ENCODE measurements around the gene SLC16A12.
"Not testable (repeated sequence)": the region's sequence is repeated elsewhere in the genome, so short reads cannot be mapped to it uniquely, and the experiment has no call there.

The SLC16A12 gene

GRCh38 chr10:89470628-89471027, 64.8 kb downstream of the SLC16A12 start:
- no peak for DNase-seq (ENCODE audit: low read depth)

- DNase-seq (ENCODE audit: low read depth) = no peak
Observed at GRCh38 chr10:89469517-89469916, 65.9 kb downstream of the SLC16A12 start.

- DNase-seq (ENCODE audit: low read depth) = no peak
Observed at GRCh38 chr10:89468191-89468965, 67.0 kb downstream of the SLC16A12 start.

DNA sequence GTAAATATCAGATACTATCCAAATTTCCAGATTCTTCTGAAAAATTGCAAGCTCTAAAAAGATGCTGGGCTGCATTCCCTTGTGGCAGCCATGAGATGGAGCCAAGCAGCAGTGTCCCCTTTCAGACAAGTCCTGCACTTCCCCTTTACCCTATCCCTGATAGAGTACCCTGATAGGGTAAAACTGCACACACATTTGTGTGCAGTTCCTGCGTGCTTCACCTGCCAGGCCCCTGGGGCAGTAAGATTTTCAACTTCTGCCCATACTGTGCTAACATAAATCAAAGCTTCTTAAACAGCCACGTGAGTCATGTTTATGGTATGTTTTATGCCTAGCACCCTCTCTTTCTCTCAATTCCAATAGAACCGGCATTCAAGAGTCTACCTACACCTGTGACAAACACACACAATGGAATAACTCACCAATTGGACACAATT, 68.8 kb downstream of the SLC16A12 start:
- no peak for DNase-seq (ENCODE audit: low read depth)

GRCh38 chr10:89465196-89465595, 70.2 kb downstream of the SLC16A12 start:
- no peak for DNase-seq (ENCODE audit: low read depth)

GRCh38 chr10:89463846-89464537, 71.4 kb downstream of the SLC16A12 start:
- no peak for DNase-seq (ENCODE audit: low read depth)

GRCh38 chr10:89458784-89459183, 76.6 kb downstream of the SLC16A12 start:
- no peak for DNase-seq (ENCODE audit: low read depth)

GRCh38 chr10:89458291-89458690, 77.1 kb downstream of the SLC16A12 start:
- DNase-seq (ENCODE audit: low read depth) = no peak

GRCh38 chr10:89454561-89455347, 80.6 kb downstream of the SLC16A12 start:
- DNase-seq (ENCODE audit: low read depth) = no peak

GRCh38 chr10:89452193-89452592, 83.2 kb downstream of the SLC16A12 start:
- DNase-seq (ENCODE audit: low read depth) = no peak

DNA sequence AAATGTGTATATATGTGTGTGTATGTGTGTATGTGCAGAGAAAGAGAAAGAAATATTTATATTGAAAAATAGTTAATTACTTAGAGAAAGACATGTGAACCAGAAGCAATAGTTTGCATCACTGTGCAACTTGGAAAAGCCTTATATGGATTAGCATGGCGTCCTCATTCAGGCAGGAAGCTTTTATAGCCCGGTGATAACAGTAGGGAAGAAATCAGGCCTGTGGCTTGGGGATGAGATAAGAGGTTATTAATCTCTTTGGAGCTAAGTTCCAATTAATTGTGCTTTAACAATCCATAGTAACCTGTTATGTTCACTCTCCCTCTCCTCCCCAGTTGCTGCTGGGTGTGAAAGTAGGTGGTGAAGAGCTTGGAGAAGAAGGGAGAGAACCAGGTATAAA, 84.5 kb downstream of the SLC16A12 start:
- no peak for DNase-seq (ENCODE audit: low read depth)

DNA sequence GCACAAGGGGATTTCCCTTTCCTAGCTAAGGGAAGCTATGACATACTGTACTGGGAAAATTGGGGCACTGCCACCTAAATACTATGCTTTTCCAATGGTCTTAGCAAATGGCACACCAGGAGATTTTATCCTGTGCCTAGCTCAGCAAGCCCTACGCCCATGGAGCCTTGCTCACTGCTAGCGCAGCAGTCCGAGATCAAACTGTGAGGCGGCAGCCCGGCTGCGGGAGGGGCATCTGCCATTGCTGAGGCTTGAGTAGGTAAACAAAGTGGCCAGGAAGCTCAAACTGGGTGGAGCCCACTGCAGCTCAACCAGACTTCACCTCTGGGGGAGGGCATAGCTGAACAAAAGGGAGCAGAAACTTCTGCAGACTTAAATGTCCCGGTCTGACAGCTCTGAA, 90.6 kb downstream of the SLC16A12 start:
- DNase-seq (ENCODE audit: low read depth) = not testable (repeated sequence)

GRCh38 chr10:89442289-89442688, 93.1 kb downstream of the SLC16A12 start:
- no peak for DNase-seq (ENCODE audit: low read depth)

- DNase-seq (ENCODE audit: low read depth) = no peak
Observed at GRCh38 chr10:89440226-89441009, 95.0 kb downstream of the SLC16A12 start.

GRCh38 chr10:89438525-89438924, 96.9 kb downstream of the SLC16A12 start:
- no peak for DNase-seq (ENCODE audit: low read depth)

- no peak for DNase-seq (ENCODE audit: low read depth)
Observed at GRCh38 chr10:89431977-89432376, 103.4 kb downstream of the SLC16A12 start.

GRCh38 chr10:89428877-89429276, 106.5 kb downstream of the SLC16A12 start:
- DNase-seq (ENCODE audit: low read depth) = no peak

DNA sequence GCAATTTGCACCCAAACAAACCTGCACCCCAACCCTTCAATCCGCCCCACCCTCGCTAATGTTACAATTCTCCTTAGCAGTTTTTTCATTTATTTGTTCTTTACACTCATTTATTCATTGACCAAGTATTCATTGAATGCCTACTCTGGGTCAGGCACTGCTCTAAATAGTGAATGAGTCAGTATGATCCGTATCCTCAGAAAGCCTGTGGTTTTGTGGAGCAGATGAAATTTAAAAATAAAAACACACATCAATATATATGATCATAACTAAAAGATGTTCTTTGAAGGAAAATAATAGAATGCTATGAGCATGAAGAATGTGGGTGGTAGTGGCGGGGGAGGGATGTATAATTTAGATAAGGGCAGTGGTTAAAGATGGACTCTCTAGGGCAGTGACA, 107.8 kb downstream of the SLC16A12 start:
- no peak for DNase-seq (ENCODE audit: low read depth)

- no peak for DNase-seq (ENCODE audit: low read depth)
Observed at GRCh38 chr10:89426230-89426868, 109.0 kb downstream of the SLC16A12 start.

DNA sequence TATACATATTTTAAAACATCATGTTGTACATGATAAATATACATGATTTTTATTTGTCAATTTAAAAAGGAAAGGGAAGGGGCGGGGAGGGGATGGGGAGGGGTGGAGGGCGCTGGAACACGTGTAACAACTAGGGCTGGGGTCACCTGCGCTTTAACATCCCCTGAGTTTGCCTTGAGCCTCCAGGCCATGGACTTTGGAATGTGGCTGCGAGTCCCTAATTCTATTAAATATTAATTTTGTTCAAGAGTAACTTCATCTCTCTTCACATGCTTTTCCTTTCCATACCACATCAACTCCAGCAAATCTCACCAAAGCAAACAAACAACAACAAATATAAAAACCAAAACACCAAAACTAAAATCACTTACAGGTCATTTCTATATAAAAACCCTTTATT, 110.4 kb downstream of the SLC16A12 start:
- DNase-seq (ENCODE audit: low read depth) = no peak

DNA sequence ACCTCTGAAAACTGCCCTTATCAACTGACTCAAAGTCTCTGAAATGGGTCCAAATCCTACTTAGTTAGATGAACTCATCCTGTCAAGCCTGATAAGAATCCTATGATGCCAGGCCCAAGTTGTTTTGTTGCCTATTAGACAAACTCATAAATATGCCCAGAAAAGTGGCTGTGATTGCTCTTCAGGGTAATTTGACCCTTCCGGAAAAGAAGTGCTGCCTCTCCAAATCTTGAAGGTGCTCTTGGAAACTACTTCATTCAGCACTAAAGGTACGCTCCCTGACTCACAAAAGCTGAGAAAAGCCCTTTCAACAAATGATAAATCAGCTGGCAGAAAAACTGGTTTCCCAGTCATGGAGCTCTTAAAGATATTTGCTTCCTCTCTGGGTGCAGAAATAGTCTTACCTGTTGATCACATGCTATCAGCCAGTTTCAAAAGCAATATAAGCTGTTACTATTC, 114.3 kb downstream of the SLC16A12 start:
- DNase-seq (ENCODE audit: low read depth) = no peak

Measured in activated T-cell treated with anti-CD3 and anti-CD28 coated beads for 48 hours (primary cell).